Airway epithelial cell (primary cell): ENCODE results near the gene ST8SIA2. TPM values are rescaled to one million over a fixed set of nuclear protein-coding genes. Genes with fewer than 3 reads are reported as not detected.

Source experiments
- total RNA-seq: library from RNA; depleted of rRNA; stranded (reverse); fragments of >200 nt; gene quantifications from 2 replicates; pipeline ENCODE4 v1.2.3, GENCODE V29; 2015

ST8SIA2 gene
- total RNA-seq: not detected in 2 replicates

GRCh38 chr15:92393071-92393979 lies at the start of gene ST8SIA2:
TSS of gene ST8SIA2 (plus strand) at chr15:92393881. CDS start at chr15:92394065, 184 bp downstream.

